ENCODE results near the gene CEMIP. TPM values are rescaled to one million over a fixed set of nuclear protein-coding genes. Genes with fewer than 3 reads are reported as not detected.

CEMIP gene
- total RNA-seq, 6 experiments from 2014 or later = 0.64 to 0.74 TPM; not detected in 4

DNA sequence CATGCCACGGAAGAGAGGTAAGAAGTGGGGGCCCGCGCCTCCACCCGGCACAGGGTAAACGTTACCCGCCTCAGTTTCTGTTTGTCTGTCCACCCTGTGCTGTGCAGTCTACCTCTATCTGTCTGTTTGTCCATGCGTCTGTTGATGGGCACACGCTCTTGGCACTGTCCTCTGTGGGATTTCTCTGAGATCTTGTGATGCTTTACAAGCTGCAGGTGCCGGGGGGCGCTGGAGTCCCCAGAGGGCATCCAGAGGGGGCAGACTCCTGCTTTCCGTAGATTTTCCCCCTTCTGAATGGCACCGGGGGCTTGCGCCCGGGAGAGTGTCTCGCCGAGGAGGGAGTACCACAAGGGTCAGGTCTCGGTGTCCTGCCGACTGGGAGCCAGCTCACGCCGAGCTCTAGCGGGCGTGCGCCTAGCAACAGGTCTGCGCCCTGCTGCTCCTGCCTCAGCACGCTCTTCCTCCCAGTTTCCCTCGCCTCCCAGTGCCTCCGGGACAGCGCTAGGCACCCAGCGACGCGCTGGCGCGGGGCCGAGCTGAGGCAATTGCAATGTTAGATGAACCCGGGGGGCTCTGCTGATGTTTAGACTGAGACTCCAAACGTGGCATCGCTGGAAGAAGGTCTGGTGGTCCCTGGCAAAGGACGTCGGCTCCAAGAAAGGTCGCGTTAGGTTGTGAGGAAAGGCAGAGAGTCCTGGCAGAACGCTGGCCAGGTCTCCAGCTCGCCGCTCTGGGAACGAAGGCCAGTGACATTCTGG lies 667 bp downstream of the CEMIP start:
- ATAC-seq (peak; percentile 8 to 13 (median 12)), DNase-seq (peak in 1 of 3 donors; percentile 28)
- Histone ChIP-seq H3K4me1 (peaks cover 0 to 17% (median 0%) of the 10 kb centered on the region in 4 donors), H3K27me3 (peaks cover 0 to 16% of the 10 kb centered on the region in 2 donors), H3K36me3 (no peaks in the 10 kb centered on the region), H3K27ac (no peak overlapping the region), H3K9me3 (no peaks in the 10 kb centered on the region), H3K4me3 (peak overlapping the region; percentile 33 to 52 (median 44))
- TF ChIP-seq, protein P1, sequence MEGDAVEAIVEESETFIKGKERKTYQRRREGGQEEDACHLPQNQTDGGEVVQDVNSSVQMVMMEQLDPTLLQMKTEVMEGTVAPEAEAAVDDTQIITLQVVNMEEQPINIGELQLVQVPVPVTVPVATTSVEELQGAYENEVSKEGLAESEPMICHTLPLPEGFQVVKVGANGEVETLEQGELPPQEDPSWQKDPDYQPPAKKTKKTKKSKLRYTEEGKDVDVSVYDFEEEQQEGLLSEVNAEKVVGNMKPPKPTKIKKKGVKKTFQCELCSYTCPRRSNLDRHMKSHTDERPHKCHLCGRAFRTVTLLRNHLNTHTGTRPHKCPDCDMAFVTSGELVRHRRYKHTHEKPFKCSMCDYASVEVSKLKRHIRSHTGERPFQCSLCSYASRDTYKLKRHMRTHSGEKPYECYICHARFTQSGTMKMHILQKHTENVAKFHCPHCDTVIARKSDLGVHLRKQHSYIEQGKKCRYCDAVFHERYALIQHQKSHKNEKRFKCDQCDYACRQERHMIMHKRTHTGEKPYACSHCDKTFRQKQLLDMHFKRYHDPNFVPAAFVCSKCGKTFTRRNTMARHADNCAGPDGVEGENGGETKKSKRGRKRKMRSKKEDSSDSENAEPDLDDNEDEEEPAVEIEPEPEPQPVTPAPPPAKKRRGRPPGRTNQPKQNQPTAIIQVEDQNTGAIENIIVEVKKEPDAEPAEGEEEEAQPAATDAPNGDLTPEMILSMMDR (IDR thresholded peaks at IDR 0.05) = no peak
- no peak for TF ChIP-seq POLR2A (IDR thresholded peaks at IDR 0.05)
- WGBS (ENCODE audit: insufficient coverage, low coverage, low lambda C conversion rate, missing lambda C conversion rate) = 1% methylated on average over 14 of the region's 45 CpGs
- intact Hi-C loops (cut with DNase I) = loop anchor here (5.0 to 10.0 kb wide), 5 partner anchors 115 to 325 kb away; no protein-coding TSS in a partner anchor

DNA sequence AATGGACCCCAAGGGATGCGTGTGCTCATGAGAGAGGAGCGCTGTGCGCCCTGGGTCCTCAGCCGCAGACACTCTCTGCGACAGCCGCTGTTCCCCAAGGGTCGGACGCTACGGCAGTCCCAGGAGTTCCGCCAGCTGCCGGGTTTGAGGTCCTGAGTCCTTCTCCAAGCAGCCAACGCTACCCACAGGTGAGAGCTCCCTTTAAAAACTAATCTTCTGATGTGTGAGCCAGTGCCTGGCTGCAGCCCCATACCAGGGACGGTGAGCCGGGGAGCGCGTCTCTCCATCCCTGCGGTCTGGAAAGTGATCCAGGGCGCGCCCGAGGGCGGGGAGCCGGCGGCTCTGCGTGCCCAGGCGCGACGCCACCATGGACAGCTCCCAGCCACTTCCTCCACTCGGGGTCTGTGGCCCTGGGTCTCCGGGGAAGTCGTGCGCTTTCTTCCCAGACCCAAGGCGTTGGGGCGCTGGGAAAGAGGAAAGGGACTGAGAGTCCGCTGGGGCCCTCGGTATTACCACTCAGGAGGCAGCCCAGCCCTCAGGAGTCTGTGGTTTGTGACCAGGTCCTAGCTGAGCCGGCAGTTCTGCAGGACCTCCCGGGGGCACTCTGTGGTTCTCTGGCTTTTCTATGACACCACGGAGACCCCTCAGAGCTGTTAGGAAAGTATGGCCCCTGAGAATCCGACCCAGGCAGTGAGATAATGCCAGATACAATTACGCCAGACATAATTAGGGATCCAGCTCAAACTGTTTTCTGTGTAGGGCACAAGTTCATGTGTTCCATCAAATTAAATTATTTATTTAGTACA lies 1.4 kb downstream of the CEMIP start:
- Histone ChIP-seq H3K27ac (no peak overlapping the region), H3K27me3 (peaks cover 0 to 16% of the 10 kb centered on the region in 2 donors), H3K4me3 (no peak overlapping the region), H3K4me1 (peaks cover 0 to 17% (median 0%) of the 10 kb centered on the region in 4 donors), H3K36me3 (no peaks in the 10 kb centered on the region), H3K9me3 (no peaks in the 10 kb centered on the region)
- intact Hi-C loops (cut with DNase I) = loop anchor here in 1 of 2 donors (10.0 kb wide), 1 partner anchor 316 kb away; no protein-coding TSS in a partner anchor
- 5% methylated on average over 18 of the region's 40 CpGs for WGBS (ENCODE audit: insufficient coverage, low coverage, low lambda C conversion rate, missing lambda C conversion rate)
- ATAC-seq (peak in 1 of 4 donors; percentile 30), DNase-seq (peak in 2 of 3 donors; percentile 40 to 66)
- TF ChIP-seq, protein P1 (IDR thresholded peaks at IDR 0.05) = no peak
- TF ChIP-seq POLR2A (IDR thresholded peaks at IDR 0.05) = no peak

DNA sequence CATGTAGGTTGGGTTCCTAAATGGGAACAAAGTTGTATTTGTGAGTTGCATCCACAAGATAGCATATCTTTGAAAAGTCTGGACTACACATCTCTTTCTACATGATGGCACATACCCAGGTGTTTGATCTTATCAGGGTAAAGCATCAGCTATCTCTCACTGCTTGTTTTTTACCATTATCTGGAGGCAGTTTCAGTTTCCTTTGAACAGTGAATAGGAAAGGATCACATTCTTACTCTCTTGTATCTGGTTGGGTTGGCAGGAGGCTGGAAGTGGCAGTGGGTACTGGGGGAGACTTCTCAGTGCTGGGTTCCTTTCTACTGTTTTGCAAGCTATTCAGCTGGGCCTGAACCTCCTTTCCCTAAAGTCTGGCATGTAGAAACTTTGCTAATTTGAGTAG lies 4.1 kb downstream of the CEMIP start:
- H3K9me3 ChIP-seq = no peaks in the 10 kb centered on the region
- intact Hi-C loops (cut with DNase I) = loop anchor here in 1 of 2 donors (10.0 kb wide), 1 partner anchor 318 kb away; no protein-coding TSS in a partner anchor
- no peaks in the 10 kb centered on the region for H3K36me3 ChIP-seq
- peaks cover 0 to 17% (median 0%) of the 10 kb centered on the region in 4 donors for H3K4me1 ChIP-seq
- peaks cover 0 to 16% of the 10 kb centered on the region in 2 donors for H3K27me3 ChIP-seq
- H3K4me3 ChIP-seq = no peak overlapping the region
- TF ChIP-seq POLR2A (IDR thresholded peaks at IDR 0.05) = no peak
- TF ChIP-seq, protein P1 (IDR thresholded peaks at IDR 0.05) = no peak
- H3K27ac ChIP-seq = no peak overlapping the region
- DNase-seq = no peak
- no peak for ATAC-seq

GRCh38 chr15:80785335-80785734 lies 6.2 kb downstream of the CEMIP start:
- Histone ChIP-seq H3K27ac (no peak overlapping the region), H3K9me3 (no peaks in the 10 kb centered on the region), H3K36me3 (no peaks in the 10 kb centered on the region), H3K27me3 (peaks cover 0 to 7% of the 10 kb centered on the region in 2 donors), H3K4me3 (no peak overlapping the region), H3K4me1 (peaks cover 0 to under 1% (median 0%) of the 10 kb centered on the region in 4 donors)
- WGBS (ENCODE audit: insufficient coverage, low coverage, low lambda C conversion rate, missing lambda C conversion rate) = 81% methylated on average over 3 of the region's 5 CpGs
- DNase-seq = no peak
- intact Hi-C loops (cut with DNase I) = loop anchor here in 1 of 2 donors (10.0 kb wide), 1 partner anchor 321 kb away; no protein-coding TSS in a partner anchor
- no peak for ATAC-seq
- TF ChIP-seq, protein P1 (IDR thresholded peaks at IDR 0.05) = no peak
- TF ChIP-seq POLR2A (IDR thresholded peaks at IDR 0.05) = no peak
